Muscle of leg (tissue), 11 donors: ENCODE measurements around the gene CSTF3. TPM values are rescaled to one million over a fixed set of nuclear protein-coding genes. Genes with fewer than 3 reads are reported as not detected.
"Not testable (repeated sequence)": the region's sequence is repeated elsewhere in the genome, so short reads cannot be mapped to it uniquely, and the experiment has no call there.

Experiments
- DNase-seq: peaks from one replicate; pipeline ENCODE4 v3.0.0; 2013
- H3K27ac ChIP-seq: one replicate; pipeline ENCODE4 v1.5.1; 2013; ENCODE audit warnings: mild to moderate bottlenecking, low read length, control low read depth
- H3K27me3 ChIP-seq: one replicate; pipeline ENCODE4 v1.6.1; 2013; ENCODE audit warnings: low read length; ENCODE audit not compliant: control insufficient read depth, insufficient read depth
- H3K36me3 ChIP-seq: one replicate; pipeline ENCODE4 v1.6.1; 2013; ENCODE audit warnings: low read length; ENCODE audit not compliant: control insufficient read depth, insufficient read depth
- H3K4me1 ChIP-seq: one replicate; pipeline ENCODE4 v1.6.1; 2013; ENCODE audit warnings: low read length; ENCODE audit not compliant: control insufficient read depth, insufficient read depth
- H3K4me3 ChIP-seq: one replicate; pipeline ENCODE4 v1.5.1; 2013; ENCODE audit warnings: low read length, control low read depth
- H3K9me3 ChIP-seq: replicated peaks from 2 replicates; pipeline ENCODE4 v1.6.1; 2013; ENCODE audit warnings: low read depth, low read length; ENCODE audit not compliant: control insufficient read depth
- WGBS: methylation state at CpG from one replicate; pipeline ENCODE4 v1.1.5; 2013; ENCODE audit warnings: missing lambda C conversion rate; ENCODE audit not compliant: insufficient coverage; 5-methylcytosine and 5-hydroxymethylcytosine counted together
- polyA plus RNA-seq, 8 donors: library from polyadenylated mRNA; unstranded; fragments of 120-200 nt; gene quantifications; one replicate each; pipeline versions ENCODE4 v1.2.1 to v1.2.3, GENCODE V29; 2013; ENCODE audit warnings: inconsistent platforms in 1 of 8, low replicate concordance in 1 of 8; ENCODE audit not compliant: insufficient read length in 8 of 8, insufficient read depth in 1 of 8
- total RNA-seq: library from RNA; stranded (reverse); fragments of 120-200 nt; gene quantifications from one replicate; pipeline ENCODE4 v1.2.4, GENCODE V29; 2013

The CSTF3 gene
- total and polyA plus RNA-seq, 9 donors: 18.4 to 44.8 (median 39.4) TPM

- Histone ChIP-seq H3K27ac (no peak overlapping the region), H3K4me3 (no peak overlapping the region), H3K4me1 (peaks cover 3% of the 10 kb centered on the region), H3K9me3 (no peaks in the 10 kb centered on the region), H3K36me3 (no peaks in the 10 kb centered on the region), H3K27me3 (no peaks in the 10 kb centered on the region)
- peak; percentile 63 for DNase-seq
- no CpG with 5 or more reads among the region's 4 CpGs for WGBS
Measured at GRCh38 chr11:33168709-33169200, 7.5 kb upstream of the CSTF3 start.

- Histone ChIP-seq H3K36me3 (peaks cover 4% of the 10 kb centered on the region), H3K4me3 (no peak overlapping the region), H3K27ac (peak overlapping the region; percentile 70), H3K27me3 (no peaks in the 10 kb centered on the region), H3K9me3 (no peaks in the 10 kb centered on the region), H3K4me1 (peaks cover 8% of the 10 kb centered on the region)
- DNase-seq: peak; percentile 36
- WGBS: 100% methylated on average over 4 of the region's 8 CpGs
Measured at GRCh38 chr11:33162831-33163230, 1.6 kb upstream of the CSTF3 start.

- peaks cover 5% of the 10 kb centered on the region for H3K4me1 ChIP-seq
- H3K36me3 ChIP-seq: peaks cover 4% of the 10 kb centered on the region
- no peak for DNase-seq
- no peaks in the 10 kb centered on the region for H3K27me3 ChIP-seq
- no CpG with 5 or more reads among the region's 7 CpGs for WGBS
- no peaks in the 10 kb centered on the region for H3K9me3 ChIP-seq
- H3K27ac ChIP-seq: peak overlapping the region; percentile 96
- H3K4me3 ChIP-seq: peak overlapping the region; percentile 82
Measured at GRCh38 chr11:33160587-33160986, 693 bp downstream of the CSTF3 start.

- Histone ChIP-seq H3K36me3 (peaks cover 4% of the 10 kb centered on the region), H3K27me3 (no peaks in the 10 kb centered on the region), H3K27ac (peak overlapping the region; percentile 96), H3K4me3 (peak overlapping the region; percentile 82), H3K9me3 (no peaks in the 10 kb centered on the region), H3K4me1 (peaks cover 5% of the 10 kb centered on the region)
- peak; percentile 72 for DNase-seq
- WGBS: 0% methylated on average over 4 of the region's 8 CpGs
Measured at GRCh38 chr11:33160136-33160535, 1.1 kb downstream of the CSTF3 start.

- H3K4me3 ChIP-seq, H3K27me3 ChIP-seq, H3K4me1 ChIP-seq, H3K27ac ChIP-seq, H3K36me3 ChIP-seq, H3K9me3 ChIP-seq: not testable (repeated sequence)
- 95% methylated on average over 7 of the region's 20 CpGs for WGBS
- peak; percentile 14 for DNase-seq
Measured at GRCh38 chr11:33159378-33159867, 1.9 kb downstream of the CSTF3 start.

- 96% methylated on average over 4 of the region's 5 CpGs for WGBS
- no peak for DNase-seq
- Histone ChIP-seq H3K27me3 (no peaks in the 10 kb centered on the region), H3K36me3 (peaks cover 4% of the 10 kb centered on the region), H3K9me3 (no peaks in the 10 kb centered on the region), H3K4me3 (no peak overlapping the region), H3K27ac (no peak overlapping the region), H3K4me1 (peaks cover 5% of the 10 kb centered on the region)
Measured at GRCh38 chr11:33158596-33159275, 2.5 kb downstream of the CSTF3 start.

- Histone ChIP-seq H3K4me1 (peaks cover 5% of the 10 kb centered on the region), H3K9me3 (no peaks in the 10 kb centered on the region), H3K27ac (no peak overlapping the region), H3K36me3 (peaks cover 4% of the 10 kb centered on the region), H3K4me3 (no peak overlapping the region), H3K27me3 (no peaks in the 10 kb centered on the region)
- DNase-seq: no peak
- WGBS: no CpG with 5 or more reads among the region's 5 CpGs
Measured at GRCh38 chr11:33157103-33158027, 3.9 kb downstream of the CSTF3 start.

- no peak overlapping the region for H3K27ac ChIP-seq
- no peaks in the 10 kb centered on the region for H3K4me1 ChIP-seq
- H3K4me3 ChIP-seq: no peak overlapping the region
- no peaks in the 10 kb centered on the region for H3K36me3 ChIP-seq
- no peaks in the 10 kb centered on the region for H3K27me3 ChIP-seq
- no peak for DNase-seq
- 83% methylated on average over 1 of the region's 5 CpGs for WGBS
- H3K9me3 ChIP-seq: no peaks in the 10 kb centered on the region
Measured at GRCh38 chr11:33151399-33151798, 9.9 kb downstream of the CSTF3 start.

GRCh38 chr11:33147559-33147958, 13.7 kb downstream of the CSTF3 start:
- no peak for DNase-seq
- H3K27ac ChIP-seq: no peak overlapping the region

GRCh38 chr11:33135768-33136443, 25.4 kb downstream of the CSTF3 start:
- Histone ChIP-seq H3K27ac (no peak overlapping the region), H3K4me3 (no peak overlapping the region), H3K9me3 (no peaks in the 10 kb centered on the region), H3K36me3 (peaks cover 3% of the 10 kb centered on the region), H3K4me1 (no peaks in the 10 kb centered on the region), H3K27me3 (no peaks in the 10 kb centered on the region)
- no peak for DNase-seq
- WGBS: no CpG with 5 or more reads among the region's 4 CpGs

More at GRCh38 chr11:33147559-33147958, 13.7 kb downstream of the CSTF3 start:
- H3K9me3 ChIP-seq: no peaks in the 10 kb centered on the region
- WGBS: no CpG with 5 or more reads among the region's 5 CpGs
- no peak overlapping the region for H3K4me3 ChIP-seq
- peaks cover 3% of the 10 kb centered on the region for H3K36me3 ChIP-seq
- no peaks in the 10 kb centered on the region for H3K27me3 ChIP-seq
- no peaks in the 10 kb centered on the region for H3K4me1 ChIP-seq
